ENCODE results near the gene ZNF726.
A peak's percentile ranks its signal among the peaks of the same experiment; 100 is the strongest.
"Not testable (repeated sequence)": the region's sequence is repeated elsewhere in the genome, so short reads cannot be mapped to it uniquely, and the experiment has no call there.

Gene ZNF726

DNA sequence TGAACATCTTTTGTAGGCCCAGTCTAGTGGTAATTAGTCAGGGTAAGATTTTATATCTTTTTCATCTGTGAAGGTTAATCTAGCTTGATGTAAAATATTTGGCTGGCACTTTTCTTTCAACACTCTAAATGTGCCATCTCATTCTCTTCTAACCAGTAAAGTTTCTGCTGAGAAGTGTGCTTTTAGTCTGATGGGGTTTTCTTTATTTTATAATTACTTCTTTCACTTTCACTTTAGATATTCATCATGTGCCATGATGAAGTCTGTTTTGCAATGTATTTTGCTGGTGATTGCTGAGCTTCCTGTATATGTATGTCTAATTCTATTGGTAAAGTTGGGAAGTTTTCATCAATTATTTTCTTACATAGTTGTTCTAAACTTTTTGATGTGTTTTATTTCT is 31.9 kb downstream of the ZNF726 start:
- no peak for DNase-seq (ENCODE audit: low spot score)

- DNase-seq (ENCODE audit: low spot score) = no peak
Measured at GRCh38 chr19:23949611-23950010, 34.9 kb downstream of the ZNF726 start.

GRCh38 chr19:23956051-23956450 is 41.4 kb downstream of the ZNF726 start:
- no peak for DNase-seq (ENCODE audit: low spot score)

DNA sequence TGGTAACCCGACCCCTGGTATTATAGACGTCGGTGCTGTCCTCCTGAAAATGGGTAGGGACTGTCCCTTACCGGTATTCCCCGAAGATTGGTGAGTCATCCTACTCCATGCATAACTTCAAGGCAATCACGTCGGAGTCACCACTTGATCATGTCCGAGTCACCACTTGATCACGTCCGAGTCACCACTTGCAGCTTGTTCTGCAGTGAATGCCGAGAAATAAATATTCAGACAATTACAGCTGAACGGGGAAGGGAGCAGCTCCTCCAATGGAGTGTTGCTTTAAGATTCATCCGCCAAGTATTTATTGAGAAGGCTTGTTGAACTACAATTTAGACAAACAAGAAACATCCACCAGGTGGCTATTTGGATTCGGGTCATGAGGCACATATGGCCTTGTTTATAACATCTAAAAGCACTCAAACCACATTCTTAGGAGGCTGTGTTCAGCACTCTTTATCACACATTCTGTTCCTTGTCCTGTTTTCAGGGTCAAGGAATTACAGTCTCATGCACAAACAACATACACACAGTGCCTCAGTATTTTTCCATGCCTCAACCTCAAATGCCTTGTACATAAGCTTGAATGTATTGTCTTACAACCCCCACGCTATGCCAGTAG is 43.1 kb downstream of the ZNF726 start:
- peak; percentile 30 for DNase-seq (ENCODE audit: low spot score)

DNA sequence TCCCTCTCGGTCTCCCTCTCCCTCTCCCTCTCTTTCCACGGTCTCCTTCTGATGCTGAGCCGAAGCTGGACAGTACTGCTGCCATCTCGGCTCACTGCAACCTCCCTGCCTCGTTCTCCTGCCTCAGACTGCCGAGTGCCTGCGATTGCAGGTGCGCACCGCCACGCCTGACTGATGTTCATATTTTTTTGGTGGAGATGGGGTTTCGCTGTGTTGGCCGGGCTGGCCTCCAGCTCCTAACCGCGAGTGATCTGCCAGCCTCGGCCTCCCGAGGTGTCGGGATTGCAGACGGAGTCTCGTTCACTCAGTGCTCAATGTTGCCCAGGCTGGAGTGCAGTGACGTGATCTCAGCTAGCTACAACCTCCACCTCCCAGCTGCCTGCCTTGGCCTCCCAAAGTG is 48.7 kb downstream of the ZNF726 start:
- DNase-seq (ENCODE audit: low spot score) = not testable (repeated sequence)

GRCh38 chr19:23963881-23964280 is 49.2 kb downstream of the ZNF726 start:
- not testable (repeated sequence) for DNase-seq (ENCODE audit: low spot score)

GRCh38 chr19:23964334-23964733 is 49.6 kb downstream of the ZNF726 start:
- DNase-seq (ENCODE audit: low spot score) = not testable (repeated sequence)

DNA sequence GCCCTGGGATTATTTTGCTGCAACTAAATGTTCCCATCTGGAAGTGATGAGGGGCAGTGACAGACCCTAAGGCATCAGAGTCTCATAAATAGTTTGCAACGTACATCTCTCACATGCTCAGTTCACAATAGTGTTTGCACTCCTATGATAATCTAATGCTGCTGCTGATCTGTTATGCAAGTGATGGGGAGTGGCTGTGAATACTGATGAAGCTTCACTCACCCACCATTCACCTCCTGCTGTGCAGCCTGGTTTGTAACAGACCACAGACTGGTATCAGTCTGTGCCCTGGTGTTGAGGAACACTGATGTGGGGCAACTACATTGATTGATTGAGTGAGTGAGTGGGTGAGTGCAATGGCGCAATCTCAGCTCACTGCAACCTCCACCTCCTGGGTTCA is 54.9 kb downstream of the ZNF726 start:
- DNase-seq (ENCODE audit: low spot score) = no peak

- no peak for DNase-seq (ENCODE audit: low spot score)
Measured at GRCh38 chr19:23971598-23971997, 56.9 kb downstream of the ZNF726 start.

- no peak for DNase-seq (ENCODE audit: low spot score)
Measured at GRCh38 chr19:23972161-23972560, 57.5 kb downstream of the ZNF726 start.

DNA sequence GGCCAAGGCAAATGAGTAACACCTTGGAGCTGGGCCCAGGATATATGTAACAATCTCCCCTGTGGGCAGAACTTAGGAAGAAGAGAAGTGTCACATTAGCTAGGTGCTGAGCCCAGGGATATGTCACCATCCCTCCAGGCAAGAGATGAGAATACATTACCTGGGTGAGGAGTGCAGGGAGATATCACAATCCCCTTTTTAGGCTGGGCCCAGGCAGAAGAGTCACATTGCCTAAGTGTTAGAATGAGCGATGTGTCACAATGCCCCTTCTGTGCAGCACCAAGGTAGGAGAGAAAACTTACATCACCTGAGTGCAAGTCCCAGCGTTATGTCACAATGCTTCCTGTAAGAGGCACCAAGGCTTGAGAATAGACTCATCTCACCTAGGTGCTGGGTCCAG is 60.3 kb downstream of the ZNF726 start:
- DNase-seq (ENCODE audit: low spot score) = no peak

- not testable (repeated sequence) for DNase-seq (ENCODE audit: low spot score)
Measured at GRCh38 chr19:23976631-23977030, 61.9 kb downstream of the ZNF726 start.

DNA sequence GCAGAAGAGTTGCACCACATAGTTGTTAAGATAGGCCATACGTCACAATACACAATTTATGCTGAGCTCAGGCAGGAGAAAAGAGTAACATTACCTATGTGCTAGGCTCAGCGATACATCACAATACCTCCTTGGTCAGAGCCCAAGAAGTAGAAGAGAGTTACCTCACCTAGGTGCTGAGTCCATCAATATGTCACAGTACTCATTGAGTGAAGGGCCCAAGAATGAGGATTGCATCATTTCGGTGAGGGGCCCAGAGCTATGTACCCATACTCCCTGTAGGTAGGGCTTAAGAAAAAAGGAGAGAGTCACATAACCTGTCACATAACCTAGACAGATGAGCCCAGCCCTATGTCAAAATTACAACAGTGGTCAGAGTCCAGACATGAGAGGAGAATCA is 62.6 kb downstream of the ZNF726 start:
- not testable (repeated sequence) for DNase-seq (ENCODE audit: low spot score)

GRCh38 chr19:23978068-23978467 is 63.4 kb downstream of the ZNF726 start:
- DNase-seq (ENCODE audit: low spot score) = no peak

GRCh38 chr19:23980805-23981204 is 66.1 kb downstream of the ZNF726 start:
- no peak for DNase-seq (ENCODE audit: low spot score)

- no peak for DNase-seq (ENCODE audit: low spot score)
Measured at GRCh38 chr19:23981863-23982262, 67.2 kb downstream of the ZNF726 start.

GRCh38 chr19:23983406-23983805 is 68.7 kb downstream of the ZNF726 start:
- DNase-seq (ENCODE audit: low spot score) = no peak
